Activated T-cell treated with anti-CD3 and anti-CD28 coated beads, Interleukin-2, amount 50 U/mL, for 48 hours (primary cell): ENCODE results near the gene AVP.

Source experiments
- DNase-seq, 2 experiments: peaks; one replicate each; pipeline ENCODE4 v3.0.0-alpha.2; 2020

Gene AVP

GRCh38 chr20:3109350-3110302 is 25.1 kb upstream of the AVP start:
- DNase-seq: no peak

- DNase-seq: no peak
Observed at GRCh38 chr20:3107464-3108025, 23.0 kb upstream of the AVP start.

- DNase-seq: no peak
Observed at GRCh38 chr20:3106658-3107463, 22.3 kb upstream of the AVP start.

- no peak for DNase-seq
Observed at GRCh38 chr20:3106185-3106584, 21.7 kb upstream of the AVP start.

- DNase-seq: no peak
Observed at GRCh38 chr20:3105256-3106137, 21.0 kb upstream of the AVP start.

GRCh38 chr20:3103369-3104032 is 19.0 kb upstream of the AVP start:
- no peak for DNase-seq

- no peak for DNase-seq
Observed at GRCh38 chr20:3102575-3103368, 18.2 kb upstream of the AVP start.

- DNase-seq: peak; percentile 83 to 84
Observed at GRCh38 chr20:3101737-3102574, 17.4 kb upstream of the AVP start.

- no peak for DNase-seq
Observed at GRCh38 chr20:3101251-3101650, 16.7 kb upstream of the AVP start.

GRCh38 chr20:3100480-3100879 is 16.0 kb upstream of the AVP start:
- DNase-seq: no peak

- DNase-seq: no peak
Observed at GRCh38 chr20:3094848-3095629, 10.5 kb upstream of the AVP start.

GRCh38 chr20:3093861-3094361 is 9.4 kb upstream of the AVP start:
- peak in 1 of 2 experiments; percentile 46 for DNase-seq

- peak; percentile 59 to 69 for DNase-seq
Observed at GRCh38 chr20:3092611-3093379, 8.3 kb upstream of the AVP start.

GRCh38 chr20:3090565-3090964 is 6.0 kb upstream of the AVP start:
- no peak for DNase-seq

GRCh38 chr20:3088031-3088430 is 3.5 kb upstream of the AVP start:
- no peak for DNase-seq

GRCh38 chr20:3085571-3086072 is 1.1 kb upstream of the AVP start:
- no peak for DNase-seq

GRCh38 chr20:3084986-3085360 is 449 bp upstream of the AVP start:
- no peak for DNase-seq
